GM13977 (cell line): ENCODE data around the gene C3orf33.

Source experiments
- DNase-seq: peaks from one replicate; pipeline ENCODE4 v3.0.0; 2012; ENCODE audit warnings: low spot score
- CTCF ChIP-seq: IDR thresholded peaks from 2 replicates; pipeline ENCODE4 v1.5.1; 2012; ENCODE audit warnings: mild to moderate bottlenecking, control low read depth; ENCODE audit not compliant: insufficient read depth; ENCODE audit errors: extremely low read depth, missing control alignments
- in situ Hi-C: fragments of 300-500 bp; cut with MboI; formaldehyde crosslinking; loops from one replicate; pipeline ENCODE4 v1.12.0; 2022; ENCODE audit warnings: low sequenced_read_pairs, low pct_unique_long_range_greater_than_20kb, mixed read lengths, inconsistent platforms; ENCODE audit not compliant: unreplicated experiment

Gene C3orf33

GRCh38 chr3:155743606-155744005 is 62.5 kb downstream of the C3orf33 start:
- TF ChIP-seq CTCF, result no peak
- in situ Hi-C loops, result no loop called here
- no peak for DNase-seq

- no peak for DNase-seq
- in situ Hi-C loops, result no loop called here
- no peak for TF ChIP-seq CTCF
Measured at GRCh38 chr3:155742349-155742965, 63.6 kb downstream of the C3orf33 start.

GRCh38 chr3:155741603-155742002 is 64.5 kb downstream of the C3orf33 start:
- no peak for DNase-seq
- TF ChIP-seq CTCF, result no peak
- in situ Hi-C loops, result no loop called here

- in situ Hi-C loops, result no loop called here
- no peak for TF ChIP-seq CTCF
- DNase-seq, result no peak
Measured at GRCh38 chr3:155741101-155741500, 65.0 kb downstream of the C3orf33 start.

- no peak for DNase-seq
- TF ChIP-seq CTCF, result no peak
- in situ Hi-C loops, result no loop called here
Measured at GRCh38 chr3:155739154-155739553, 66.9 kb downstream of the C3orf33 start.

GRCh38 chr3:155738580-155739076 is 67.5 kb downstream of the C3orf33 start:
- in situ Hi-C loops, result no loop called here
- DNase-seq, result no peak
- no peak for TF ChIP-seq CTCF
